Measurements from ENCODE around the gene EVX2.
A peak's percentile ranks its signal among the peaks of the same experiment; 100 is the strongest.

The EVX2 gene

DNA sequence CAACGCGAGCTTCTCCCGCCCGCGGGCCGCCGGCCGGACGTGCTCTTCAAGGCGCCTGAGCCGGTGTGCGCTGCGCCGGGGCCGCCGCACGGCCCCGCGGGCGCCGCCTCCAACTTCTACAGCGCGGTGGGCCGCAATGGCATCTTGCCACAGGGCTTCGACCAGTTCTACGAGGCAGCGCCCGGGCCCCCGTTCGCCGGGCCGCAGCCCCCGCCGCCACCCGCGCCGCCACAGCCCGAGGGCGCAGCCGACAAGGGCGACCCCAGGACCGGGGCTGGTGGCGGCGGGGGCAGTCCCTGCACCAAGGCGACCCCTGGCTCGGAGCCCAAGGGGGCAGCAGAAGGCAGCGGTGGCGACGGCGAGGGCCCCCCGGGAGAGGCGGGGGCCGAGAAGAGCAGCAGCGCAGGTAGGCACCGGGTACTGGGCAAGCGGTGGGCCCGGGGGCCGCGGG, 24.0 kb upstream of the EVX2 start:
- DNase-seq (ENCODE audit: low spot score) = no peak

DNA sequence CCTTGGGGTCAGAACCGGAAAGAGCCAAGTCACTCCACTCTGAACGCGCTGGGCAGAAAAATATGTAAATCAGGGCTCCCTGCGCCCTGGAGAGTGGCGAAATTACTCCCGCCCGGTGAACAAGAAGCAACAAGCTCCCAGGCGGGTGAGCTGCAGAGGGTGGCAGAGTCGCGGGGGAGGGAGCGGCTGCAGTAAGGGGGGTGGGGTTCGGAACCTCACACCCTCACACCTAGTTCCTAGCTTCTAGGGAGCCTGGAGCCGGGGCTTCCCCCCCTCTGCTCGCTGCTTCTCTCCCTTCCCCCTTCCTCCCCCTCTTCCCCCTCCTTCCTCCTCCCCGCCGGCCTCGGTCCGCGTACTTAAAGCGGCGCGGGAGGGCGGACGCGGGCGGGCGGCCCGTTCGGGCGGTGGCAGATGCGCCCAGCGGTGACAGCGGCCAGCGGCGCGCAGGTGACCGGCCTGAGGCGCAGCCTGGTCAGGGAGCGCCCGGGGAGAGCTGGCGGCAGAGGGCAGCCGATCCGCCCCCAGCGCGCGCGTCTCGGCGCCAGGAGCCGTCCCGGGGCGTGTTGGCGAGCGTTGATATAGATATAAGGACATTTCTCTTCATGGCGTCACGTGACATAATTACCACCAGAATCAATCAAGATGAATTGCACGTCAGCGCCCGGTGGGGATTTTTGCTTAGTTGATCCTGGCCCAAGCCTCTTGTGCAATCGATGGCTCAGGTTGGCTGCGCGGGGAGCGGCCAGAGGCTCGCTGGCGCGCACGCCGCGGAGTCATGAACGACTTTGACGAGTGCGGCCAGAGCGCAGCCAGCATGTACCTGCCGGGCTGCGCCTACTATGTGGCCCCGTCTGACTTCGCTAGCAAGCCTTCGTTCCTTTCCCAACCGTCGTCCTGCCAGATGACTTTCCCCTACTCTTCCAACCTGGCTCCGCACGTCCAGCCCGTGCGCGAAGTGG, 23.1 kb upstream of the EVX2 start, which contains the start of gene HOXD11:
TSS of gene HOXD11 (plus strand) at position 700 of the 959 bp plus-strand sequence. CDS start at position 776, 76 bp downstream.
- no peak for DNase-seq (ENCODE audit: low spot score)

DNA sequence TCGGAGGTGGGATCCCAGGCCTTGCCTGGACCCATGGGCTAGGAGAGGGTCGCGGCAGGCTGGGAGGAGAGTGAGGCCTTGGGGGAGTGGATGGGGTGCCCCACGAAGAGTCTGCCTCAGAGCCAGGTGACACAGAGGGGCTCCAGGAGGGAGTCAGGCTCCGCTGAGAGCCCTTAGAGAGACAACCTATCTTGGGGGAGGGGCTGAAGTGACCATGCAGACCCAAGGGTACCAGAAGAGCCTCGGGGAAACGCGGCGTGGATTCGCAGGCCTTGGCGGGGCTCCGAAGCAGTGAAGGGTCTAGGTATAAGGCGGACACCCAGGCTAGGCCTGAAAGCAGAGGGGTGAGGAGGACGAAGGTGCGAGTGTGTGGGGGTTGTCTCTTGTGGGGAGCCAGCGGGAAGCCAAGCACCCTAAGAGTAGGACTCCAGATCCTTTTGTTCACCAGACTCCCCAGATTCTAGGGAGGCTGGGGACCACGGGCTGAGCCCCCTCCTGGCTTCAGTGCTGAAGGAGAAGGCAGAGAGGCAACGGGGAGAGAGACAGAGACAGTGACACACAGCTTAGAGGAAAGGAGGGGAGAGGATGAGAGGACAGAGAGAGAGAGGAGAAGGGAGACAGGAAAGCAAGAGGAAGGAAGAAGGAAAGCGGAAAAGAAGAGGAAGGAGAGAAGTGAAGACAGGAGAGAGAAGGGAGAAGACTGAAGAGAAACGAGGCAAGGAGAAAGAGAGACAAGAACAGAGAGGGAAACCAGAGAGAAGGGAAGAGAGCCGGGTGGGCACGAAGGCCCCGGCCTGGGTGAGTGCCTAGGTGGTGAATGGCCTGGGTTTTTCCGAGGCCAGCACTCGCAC, 22.2 kb upstream of the EVX2 start:
- no peak for DNase-seq (ENCODE audit: low spot score)

DNA sequence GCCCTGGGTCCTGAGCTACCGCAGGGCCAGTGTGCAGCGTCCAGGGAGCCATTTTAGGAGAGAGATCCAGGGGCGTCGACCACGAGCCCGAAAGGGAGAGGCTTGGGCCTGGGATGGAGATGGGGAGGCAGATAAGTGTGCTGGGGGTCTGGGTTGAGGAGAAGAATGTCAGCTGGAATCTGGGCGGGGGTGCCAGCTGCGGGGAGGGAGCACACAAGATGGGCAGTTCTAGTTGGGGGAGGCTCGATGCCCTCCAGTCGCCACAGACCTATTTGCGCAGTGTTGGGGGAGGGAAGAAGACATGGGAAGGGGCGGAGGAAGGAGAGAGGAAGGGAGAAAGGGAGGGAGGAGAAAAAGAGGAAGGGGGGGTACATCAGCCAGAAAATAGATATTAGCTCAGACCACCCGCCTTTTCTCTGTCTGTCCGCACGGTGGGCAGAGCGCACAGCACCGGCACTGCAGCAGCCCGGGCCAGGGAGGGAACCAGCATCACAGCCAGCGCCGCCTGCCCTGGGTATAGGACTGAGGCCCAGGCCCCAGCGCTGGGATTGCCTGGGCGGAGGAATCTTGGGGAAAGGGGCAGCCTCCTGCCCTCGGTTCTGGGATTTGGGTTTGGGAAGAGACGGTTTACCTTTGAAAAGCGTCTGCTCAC, 21.4 kb upstream of the EVX2 start:
- DNase-seq (ENCODE audit: low spot score) = no peak

DNA sequence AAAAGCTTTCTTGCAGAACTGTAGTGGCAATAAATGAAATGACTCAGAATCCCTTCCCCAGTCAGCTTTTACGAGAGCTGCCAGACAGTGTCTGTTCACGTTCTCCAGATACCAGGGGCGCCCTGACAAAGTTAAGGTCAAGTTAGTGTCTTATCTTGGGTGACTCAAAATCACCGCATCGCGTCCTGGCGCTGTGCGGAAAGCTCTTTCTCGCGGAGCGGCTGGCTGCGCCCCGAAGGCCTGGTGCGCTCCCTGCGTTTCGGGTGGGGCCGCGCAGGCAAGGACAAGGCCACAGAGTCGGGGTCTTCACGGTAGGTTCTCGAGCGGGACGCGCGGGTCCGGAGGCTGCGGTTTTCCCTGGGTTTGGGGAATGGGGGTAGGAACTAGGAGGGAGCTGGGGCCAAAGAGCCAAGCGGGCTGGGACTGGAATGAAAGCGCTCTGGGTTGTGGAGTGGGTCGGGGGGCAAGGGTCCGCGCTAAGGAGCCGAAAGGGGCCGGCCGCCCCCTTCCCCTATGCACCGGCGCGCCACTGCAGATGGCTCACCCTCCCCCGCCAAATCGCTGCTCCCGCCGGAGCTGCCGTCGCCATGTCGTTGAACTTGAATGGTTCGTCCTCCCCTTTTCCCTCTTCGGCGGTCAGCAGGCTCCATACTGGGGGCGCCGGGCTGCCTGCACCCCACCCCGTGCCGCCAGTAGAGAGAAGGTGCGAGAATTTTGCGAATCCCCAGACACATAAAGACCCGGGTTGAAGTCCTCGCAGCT, 20.7 kb upstream of the EVX2 start:
- no peak for DNase-seq (ENCODE audit: low spot score)

DNA sequence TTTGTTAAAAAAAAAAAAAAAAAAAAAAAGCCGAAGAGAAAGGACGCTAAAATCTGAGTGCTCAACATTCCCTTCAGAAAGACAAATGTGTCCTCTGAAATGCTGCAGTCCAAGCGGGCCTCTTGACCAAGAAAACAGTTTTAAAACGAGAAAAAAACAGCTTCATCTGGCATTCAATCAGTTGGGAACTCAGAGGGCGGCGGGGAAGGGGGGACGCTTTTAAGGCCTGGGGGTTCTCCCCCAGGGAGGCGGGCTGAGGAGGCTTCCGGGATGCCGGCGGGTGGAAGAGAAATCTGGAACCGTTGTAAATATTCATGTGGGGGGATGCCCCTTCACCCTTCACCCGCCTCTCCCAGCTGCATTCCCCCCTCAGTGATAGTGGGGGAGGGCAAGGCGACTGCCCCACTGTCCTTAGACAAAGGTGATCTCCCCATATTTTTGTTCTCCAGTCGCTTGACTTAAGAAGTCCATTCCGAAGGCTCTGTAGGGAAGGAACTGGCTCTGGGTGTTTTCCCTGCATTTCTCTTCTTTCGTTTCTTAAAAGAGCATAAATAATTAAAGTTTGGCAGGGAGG, 20.1 kb upstream of the EVX2 start:
- no peak for DNase-seq (ENCODE audit: low spot score)

DNA sequence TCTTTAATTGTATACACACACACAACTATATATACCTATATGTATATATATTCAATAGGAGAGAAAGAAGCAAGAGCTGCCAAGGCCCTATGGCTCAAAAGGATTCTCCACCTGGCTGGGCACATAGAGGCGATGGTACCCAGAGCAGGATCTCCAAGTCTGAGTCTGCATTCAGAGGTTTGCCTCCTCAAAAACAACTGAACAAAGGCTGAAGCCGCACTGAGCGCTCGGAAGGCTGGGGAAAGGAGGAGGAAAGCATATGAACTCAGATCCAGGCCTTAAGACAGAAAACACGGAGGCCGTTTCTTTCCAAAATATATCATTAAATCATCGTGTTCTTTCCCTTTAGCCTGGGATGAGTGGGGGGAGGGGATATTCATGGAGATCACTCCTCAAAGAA, 19.4 kb upstream of the EVX2 start:
- no peak for DNase-seq (ENCODE audit: low spot score)

DNA sequence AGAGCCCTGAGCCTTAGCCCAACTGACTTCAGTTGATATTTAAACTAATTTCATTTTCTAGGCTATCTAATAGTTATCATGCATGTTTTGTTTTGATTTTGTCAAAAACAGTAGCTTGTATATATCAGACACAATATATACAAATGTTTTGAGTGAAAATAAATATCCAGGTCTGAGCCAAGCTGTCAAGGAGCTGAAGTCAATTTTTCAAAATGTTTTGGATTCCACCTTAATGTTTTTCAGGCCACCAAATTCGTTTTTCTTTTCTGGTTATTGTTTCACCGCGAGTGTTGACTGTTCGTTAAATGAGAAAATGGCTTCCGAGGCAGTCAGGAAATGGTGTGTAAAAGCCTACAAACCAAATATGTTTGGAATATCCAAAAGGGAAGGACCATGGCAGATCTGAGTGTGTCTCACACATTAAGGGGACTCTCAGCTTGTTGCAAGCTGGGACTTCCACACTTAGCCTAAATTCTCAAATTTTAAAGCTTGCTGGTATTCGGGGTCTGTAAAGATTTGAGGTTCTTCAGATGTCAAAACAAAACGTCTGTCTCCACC, 18.6 kb upstream of the EVX2 start:
- DNase-seq (ENCODE audit: low spot score) = no peak

DNA sequence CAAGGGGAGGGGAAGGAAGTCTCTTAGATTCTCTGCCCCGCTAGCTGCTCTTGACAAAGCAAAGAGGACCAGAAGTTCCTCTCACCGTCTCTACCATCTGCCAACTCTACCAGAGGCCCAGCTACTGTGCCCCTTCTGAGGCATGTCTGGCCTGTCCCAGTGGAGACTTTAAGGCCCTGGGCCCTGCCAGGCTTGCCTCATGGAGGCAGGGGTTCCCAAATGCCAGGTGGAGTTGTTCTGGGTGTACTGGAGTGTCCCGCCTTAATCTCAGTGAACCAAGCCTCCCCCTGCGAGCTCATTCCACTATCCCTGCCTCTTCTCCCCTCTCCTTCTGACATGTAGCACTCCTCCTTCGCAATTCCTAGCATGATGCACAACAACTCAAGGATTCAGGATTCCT, 18.1 kb upstream of the EVX2 start:
- DNase-seq (ENCODE audit: low spot score) = no peak

DNA sequence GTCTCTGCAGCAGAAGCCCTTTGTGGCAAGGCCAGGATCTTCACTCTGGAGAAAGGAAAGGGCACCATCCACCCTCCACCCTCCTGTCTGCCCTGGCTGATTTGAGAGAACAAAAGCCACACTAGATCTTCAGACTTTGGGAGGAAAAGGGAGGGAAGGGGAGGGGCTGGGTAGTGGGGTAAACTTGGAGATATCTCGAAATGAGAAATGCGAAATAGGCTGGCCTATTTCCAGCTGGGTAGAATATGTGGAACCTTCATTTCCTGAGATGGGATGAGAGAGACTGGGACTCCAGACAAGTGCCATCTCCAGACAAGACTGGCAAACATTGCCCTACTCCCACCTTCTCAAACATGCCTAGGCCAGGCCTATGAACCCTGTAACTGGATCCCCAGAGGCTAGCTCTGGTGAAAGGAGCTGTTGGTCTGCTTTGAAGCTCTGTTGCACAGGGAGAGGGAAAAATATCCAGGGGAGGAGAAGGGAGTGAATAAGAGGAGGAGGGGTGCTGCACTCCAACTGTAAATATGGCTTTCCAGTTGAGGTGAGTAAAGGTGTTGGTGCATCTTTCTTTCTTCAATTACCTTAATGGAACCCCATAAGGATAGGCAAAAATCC, 17.6 kb upstream of the EVX2 start:
- no peak for DNase-seq (ENCODE audit: low spot score)

DNA sequence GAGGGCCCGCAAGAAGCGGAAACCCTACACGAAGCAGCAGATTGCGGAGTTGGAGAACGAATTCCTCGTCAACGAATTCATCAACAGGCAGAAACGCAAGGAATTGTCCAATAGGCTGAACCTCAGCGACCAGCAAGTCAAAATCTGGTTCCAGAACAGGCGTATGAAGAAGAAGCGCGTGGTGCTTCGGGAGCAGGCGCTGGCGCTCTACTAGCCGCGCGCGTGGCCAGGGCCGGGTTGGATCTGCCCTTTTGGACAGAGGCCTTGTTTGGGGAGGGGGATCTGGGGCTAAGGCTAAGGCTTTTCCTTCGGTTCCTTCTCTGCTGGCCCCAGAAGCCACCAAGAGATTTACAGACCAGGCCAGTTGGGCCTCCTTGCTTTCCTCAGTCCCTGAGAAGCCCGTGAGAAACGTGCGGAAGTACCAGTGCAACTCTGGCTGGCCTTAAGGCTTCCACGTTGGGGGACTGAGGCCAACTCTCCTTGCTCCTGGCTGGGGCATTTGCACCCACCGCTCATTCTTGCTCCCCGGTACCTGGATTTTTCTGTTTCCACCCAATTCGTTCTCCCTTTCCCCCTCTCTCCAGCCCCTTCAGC, 16.9 kb upstream of the EVX2 start:
- no peak for DNase-seq (ENCODE audit: low spot score)

DNA sequence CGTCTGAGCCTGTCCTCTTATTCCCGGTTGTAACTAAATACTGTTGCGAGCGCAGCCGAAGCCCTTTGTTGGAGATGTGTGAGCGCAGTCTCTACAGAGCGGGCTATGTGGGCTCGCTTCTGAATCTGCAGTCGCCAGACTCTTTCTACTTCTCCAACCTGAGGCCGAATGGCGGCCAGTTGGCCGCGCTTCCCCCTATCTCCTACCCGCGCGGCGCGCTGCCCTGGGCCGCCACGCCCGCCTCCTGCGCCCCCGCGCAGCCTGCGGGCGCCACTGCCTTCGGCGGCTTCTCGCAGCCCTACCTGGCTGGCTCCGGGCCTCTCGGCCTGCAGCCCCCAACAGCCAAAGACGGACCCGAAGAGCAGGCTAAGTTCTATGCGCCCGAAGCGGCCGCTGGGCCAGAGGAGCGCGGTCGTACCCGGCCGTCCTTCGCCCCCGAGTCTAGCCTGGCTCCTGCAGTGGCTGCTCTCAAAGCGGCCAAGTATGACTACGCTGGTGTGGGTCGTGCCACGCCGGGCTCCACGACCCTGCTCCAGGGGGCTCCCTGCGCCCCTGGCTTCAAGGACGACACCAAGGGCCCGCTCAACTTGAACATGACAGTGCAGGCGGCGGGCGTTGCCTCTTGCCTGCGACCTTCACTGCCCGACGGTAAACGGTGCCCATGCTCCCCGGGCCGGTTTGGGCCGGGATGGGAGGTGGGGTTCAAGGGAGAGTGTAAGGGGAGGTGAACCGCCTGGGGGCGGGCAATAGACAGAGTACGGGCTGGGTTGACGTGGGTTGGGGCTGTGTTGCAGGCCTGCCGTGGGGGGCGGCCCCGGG, 16.2 kb upstream of the EVX2 start, which contains the start of gene HOXD12:
TSS of gene HOXD12 (plus strand) at position 68 of the 819 bp plus-strand sequence. CDS start at position 75, 7 bp downstream.
- DNase-seq (ENCODE audit: low spot score) = no peak

DNA sequence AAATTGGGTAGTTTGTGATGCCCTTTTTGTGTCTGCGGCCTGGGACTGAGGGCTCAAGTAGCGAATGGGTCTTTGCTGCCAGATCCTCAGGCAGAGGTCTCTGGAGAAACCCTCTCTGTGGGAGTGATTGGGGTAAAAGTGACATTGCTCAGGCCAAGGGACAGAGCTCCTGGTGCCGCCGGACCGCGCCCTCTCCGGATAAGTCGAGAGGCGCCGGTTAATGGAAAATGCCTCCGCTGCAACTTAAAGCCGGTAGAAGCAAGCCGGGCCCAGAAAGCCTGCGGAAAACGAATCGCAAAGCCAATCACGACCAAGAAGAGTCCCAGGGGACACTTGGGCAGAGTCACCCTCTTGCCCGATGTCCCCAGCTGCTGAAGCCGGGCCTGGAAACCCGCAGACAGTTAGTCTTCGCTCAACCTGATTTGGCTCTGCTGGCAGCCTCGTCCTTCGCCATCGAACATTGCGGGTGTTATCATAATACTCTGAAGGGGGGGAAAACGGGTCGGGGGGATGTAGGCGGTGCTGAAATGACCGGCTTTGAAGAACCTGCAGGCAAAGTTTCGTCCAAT, 15.5 kb upstream of the EVX2 start:
- no peak for DNase-seq (ENCODE audit: low spot score)

DNA sequence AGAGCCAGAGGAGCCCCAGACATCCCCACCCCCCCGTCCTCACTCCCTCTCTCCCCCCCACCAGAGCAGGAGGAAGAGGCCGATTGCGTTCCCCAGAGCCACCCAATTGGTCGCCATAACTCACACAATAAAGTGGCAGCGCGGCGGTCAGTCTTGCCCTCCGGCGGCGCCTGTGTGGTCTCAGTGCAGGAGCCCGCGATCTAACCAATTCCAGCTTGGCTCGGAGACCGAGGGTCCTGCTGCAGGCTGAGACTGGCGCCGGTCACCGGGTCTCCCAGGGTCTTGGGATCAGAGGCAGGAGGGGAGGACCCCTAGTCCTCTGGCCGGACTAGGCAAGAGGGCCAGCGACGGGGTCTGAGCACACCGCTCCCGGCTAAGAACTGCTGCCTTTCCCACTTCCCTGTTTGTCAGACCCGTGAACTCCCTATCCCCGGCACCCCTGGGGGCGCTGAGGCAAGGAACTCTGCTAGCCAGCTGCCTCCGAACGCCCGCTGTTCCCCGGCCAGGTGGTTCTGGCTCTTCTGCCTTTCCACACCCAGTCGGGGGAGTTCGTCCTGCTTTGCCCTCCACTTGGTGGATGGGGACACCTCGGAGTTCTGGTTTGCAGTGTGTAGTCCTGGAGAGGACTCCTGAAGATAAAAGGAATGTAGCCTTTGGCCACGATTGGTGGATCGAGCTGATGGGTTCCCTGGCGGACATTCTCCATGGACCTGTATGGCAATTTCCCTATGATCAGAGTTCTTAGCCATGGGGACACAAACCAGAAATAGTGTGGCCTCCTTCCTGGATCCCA, 14.8 kb upstream of the EVX2 start:
- no peak for DNase-seq (ENCODE audit: low spot score)

DNA sequence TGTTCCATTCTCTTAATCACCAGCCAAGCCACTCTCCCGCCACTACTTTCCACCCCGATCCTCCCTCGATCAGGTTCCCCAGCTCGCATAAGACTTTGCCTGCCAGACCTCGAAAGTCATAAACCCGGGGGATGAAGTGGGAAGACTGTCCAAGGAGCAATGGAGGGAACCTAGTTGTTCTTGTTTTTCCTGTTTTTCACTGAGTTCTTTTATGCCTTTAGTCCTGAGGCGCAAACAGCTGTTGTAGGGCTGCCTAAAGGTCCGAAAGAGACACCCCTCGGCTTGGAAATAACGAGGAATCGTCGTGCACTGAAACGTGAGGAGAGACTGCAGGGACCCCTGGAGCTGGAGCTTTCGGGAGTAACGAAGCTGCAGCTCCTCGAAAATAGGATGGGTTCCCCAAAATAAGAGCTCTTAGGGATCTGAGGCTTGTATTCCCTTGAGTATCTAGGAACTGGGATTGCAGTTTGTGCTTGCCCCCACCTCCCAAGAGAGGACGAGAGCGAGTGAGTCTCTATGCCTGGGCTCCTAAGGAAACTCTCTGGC, 14.1 kb upstream of the EVX2 start:
- no peak for DNase-seq (ENCODE audit: low spot score)

DNA sequence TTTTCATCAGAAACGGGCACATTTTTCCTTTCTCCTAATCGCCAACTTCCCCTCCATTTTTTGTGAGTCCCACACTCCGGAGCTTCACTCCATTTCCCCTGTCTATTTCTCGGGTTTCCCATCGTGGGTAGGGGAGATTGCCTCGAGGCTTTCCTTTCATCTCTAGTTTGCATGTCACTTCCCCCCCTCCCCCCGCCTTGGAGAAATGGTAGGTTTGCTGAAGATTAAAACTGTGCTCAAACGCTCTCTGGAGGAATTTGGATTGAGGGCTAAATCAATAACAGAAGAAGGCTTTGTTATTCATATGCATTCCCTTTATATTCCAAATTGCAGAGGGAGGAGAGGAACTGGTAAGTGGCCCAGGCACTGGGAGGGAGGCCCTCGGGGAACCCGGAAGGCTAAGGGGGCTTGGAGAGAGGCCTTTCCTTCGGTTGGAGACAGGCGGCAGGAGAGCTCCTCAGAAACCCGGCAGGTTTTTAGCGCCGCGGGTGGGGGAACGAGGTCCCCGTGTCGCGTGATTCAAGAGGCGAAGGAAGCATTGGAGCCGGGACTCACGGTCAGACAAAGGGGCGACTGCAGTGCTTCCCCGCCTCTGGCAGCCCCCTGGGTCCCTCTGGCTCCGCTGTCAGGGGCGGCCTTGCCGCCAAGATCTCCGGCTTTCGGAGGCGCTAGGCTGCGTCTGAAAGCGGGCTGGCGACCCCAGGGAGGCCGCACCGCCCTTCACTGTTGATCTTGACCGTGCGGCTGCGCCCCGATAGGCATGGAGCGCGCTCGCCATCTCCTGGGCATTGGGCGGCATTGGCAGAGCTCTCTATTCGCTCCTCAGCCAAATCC, 13.4 kb upstream of the EVX2 start:
- peak; percentile 46 for DNase-seq (ENCODE audit: low spot score)
